TTC549 (cell line): ENCODE measurements around the gene SOX9.
"Not testable (repeated sequence)": the region's sequence is repeated elsewhere in the genome, so short reads cannot be mapped to it uniquely, and the experiment has no call there.

Source experiments
- FAIRE-seq: peaks from 2 replicates; lab custom pipeline; 2012; peaks lifted over from hg19 to GRCh38; lab: Jason Lieb, UNC

Gene SOX9

GRCh38 chr17:72126575-72127486 is 6.0 kb downstream of the SOX9 start:
- FAIRE-seq, result no peak

- no peak for FAIRE-seq
Measured at GRCh38 chr17:72128039-72128438, 7.2 kb downstream of the SOX9 start.

GRCh38 chr17:72134608-72135394 is 14.0 kb downstream of the SOX9 start:
- no peak for FAIRE-seq

- FAIRE-seq, result no peak
Measured at GRCh38 chr17:72135546-72136325, 14.9 kb downstream of the SOX9 start.

GRCh38 chr17:72136692-72137091 is 15.9 kb downstream of the SOX9 start:
- no peak for FAIRE-seq

- FAIRE-seq, result no peak
Measured at GRCh38 chr17:72137161-72137560, 16.3 kb downstream of the SOX9 start.

- FAIRE-seq, result no peak
Measured at GRCh38 chr17:72139212-72139611, 18.4 kb downstream of the SOX9 start.

GRCh38 chr17:72141336-72141735 is 20.5 kb downstream of the SOX9 start:
- no peak for FAIRE-seq

- FAIRE-seq, result not testable (repeated sequence)
Measured at GRCh38 chr17:72142097-72142496, 21.3 kb downstream of the SOX9 start.

GRCh38 chr17:72142614-72143013 is 21.8 kb downstream of the SOX9 start:
- FAIRE-seq, result no peak

- no peak for FAIRE-seq
Measured at GRCh38 chr17:72143245-72143644, 22.4 kb downstream of the SOX9 start.

- no peak for FAIRE-seq
Measured at GRCh38 chr17:72144101-72144500, 23.3 kb downstream of the SOX9 start.

GRCh38 chr17:72145562-72145961 is 24.7 kb downstream of the SOX9 start:
- FAIRE-seq, result no peak

- FAIRE-seq, result no peak
Measured at GRCh38 chr17:72145962-72146361, 25.1 kb downstream of the SOX9 start.

GRCh38 chr17:72146371-72146770 is 25.6 kb downstream of the SOX9 start:
- FAIRE-seq, result no peak

GRCh38 chr17:72150632-72151460 is 30.0 kb downstream of the SOX9 start:
- no peak for FAIRE-seq

- FAIRE-seq, result no peak
Measured at GRCh38 chr17:72151565-72152386, 31.0 kb downstream of the SOX9 start.

- FAIRE-seq, result no peak
Measured at GRCh38 chr17:72152387-72152929, 31.6 kb downstream of the SOX9 start.

GRCh38 chr17:72158895-72159885 is 38.4 kb downstream of the SOX9 start:
- no peak for FAIRE-seq
